Naive B cell (primary cell): ENCODE results near the gene DUSP10. TPM values are rescaled to one million over a fixed set of nuclear protein-coding genes. Genes with fewer than 3 reads are reported as not detected.

Experiments
- ATAC-seq, 2 donors: fragments of 150-1000 bp; cut with Tn5 transposase; 2 replicates each; pipeline ENCODE4 v1.10.0; 2021; ENCODE audit warnings: low read depth in 2 of 2, mild to moderate bottlenecking in 2 of 2, moderate library complexity in 2 of 2
- DNase-seq: peaks from one replicate; pipeline ENCODE4 v3.0.0; 2022
- H3K27ac Mint-ChIP-seq, 6 donors: one replicate each; pipeline ENCODE4 v1.8.0; 2020 to 2022; ENCODE audit warnings: mild to moderate bottlenecking in 6 of 6, mixed read lengths in 6 of 6, moderate library complexity in 5 of 6, inconsistent platforms in 2 of 6
- H3K27me3 Mint-ChIP-seq, 3 donors: one replicate each; pipeline ENCODE4 v1.8.0; 2021 to 2022; ENCODE audit warnings: mixed read lengths in 3 of 3, mild to moderate bottlenecking in 1 of 3
- H3K36me3 Mint-ChIP-seq, 2 donors: one replicate each; pipeline ENCODE4 v1.8.0; 2020 to 2022; ENCODE audit warnings: mixed read lengths in 2 of 2, inconsistent platforms in 1 of 2, mild to moderate bottlenecking in 1 of 2
- H3K4me1 Mint-ChIP-seq, 3 donors: one replicate each; pipeline ENCODE4 v1.8.0; 2020 to 2022; ENCODE audit warnings: mixed read lengths in 3 of 3, inconsistent platforms in 1 of 3, mild to moderate bottlenecking in 1 of 3, moderate library complexity in 1 of 3
- H3K4me3 Mint-ChIP-seq, 8 donors: one replicate each; pipeline ENCODE4 v1.8.0; 2020 to 2022; ENCODE audit warnings: mild to moderate bottlenecking in 8 of 8, mixed read lengths in 8 of 8, moderate library complexity in 8 of 8, inconsistent platforms in 2 of 8
- H3K9me3 Mint-ChIP-seq, 7 donors: one replicate each; pipeline ENCODE4 v1.8.0; 2020 to 2022; ENCODE audit warnings: mixed read lengths in 7 of 7, mild to moderate bottlenecking in 5 of 7, inconsistent platforms in 2 of 7, moderate library complexity in 1 of 7
- polyA plus RNA-seq, 6 donors: library from polyadenylated mRNA; unstranded; fragments of 300-500 nt; fragmentation: Illumina TruSeq; gene quantifications; one replicate each; pipeline ENCODE4 v1.2.3, GENCODE V29; 2021; ENCODE audit warnings: low read depth in 6 of 6

Gene DUSP10
- polyA plus RNA-seq, 6 donors from 2014 or later, result 2.7 to 23.1 (median 10.0) TPM

- no peaks in the 10 kb centered on the region for H3K9me3 Mint-ChIP-seq
Observed at GRCh38 chr1:221777431-221778072, 35.7 kb upstream of the DUSP10 start.

GRCh38 chr1:221776495-221777301, 34.8 kb upstream of the DUSP10 start:
- Mint-ChIP-seq H3K4me3 (peak overlapping the region in 7 of 8 donors; percentile 7 to 72 (median 51)), H3K36me3 (no peaks in the 10 kb centered on the region)
- ATAC-seq, result peak; percentile 16 to 27

More at GRCh38 chr1:221777431-221778072, 35.7 kb upstream of the DUSP10 start:
- Mint-ChIP-seq H3K27ac (peak overlapping the region; percentile 81 to 100 (median 95)), H3K27me3 (no peaks in the 10 kb centered on the region), H3K4me1 (peaks cover 41 to 66% (median 59%) of the 10 kb centered on the region in 3 donors), H3K36me3 (no peaks in the 10 kb centered on the region), H3K4me3 (peak overlapping the region; percentile 15 to 82 (median 65))
- DNase-seq, result peak; percentile 84
- ATAC-seq, result peak; percentile 73 to 74

DNA sequence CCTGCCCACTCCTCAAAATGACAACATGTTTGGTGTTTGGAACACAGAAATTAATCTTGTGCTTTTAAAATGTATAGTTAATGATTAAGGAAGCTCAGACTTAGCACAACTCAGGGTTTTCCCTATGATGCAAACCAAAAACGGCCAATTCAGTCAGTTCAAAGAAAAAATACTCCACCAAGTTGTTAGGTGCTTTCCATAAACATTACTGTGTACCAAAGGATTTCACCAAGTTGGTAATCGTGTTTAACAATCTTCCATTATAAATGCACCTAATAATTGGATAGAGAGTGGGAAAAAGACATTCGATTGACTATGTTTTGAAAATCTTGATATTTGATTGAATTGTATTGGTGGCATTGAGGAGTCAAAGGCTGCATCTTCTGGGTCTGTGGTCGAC, 33.3 kb upstream of the DUSP10 start:
- DNase-seq, result no peak
- peak overlapping the region in 1 of 8 donors; percentile 20 for H3K4me3 Mint-ChIP-seq
- H3K36me3 Mint-ChIP-seq, result no peaks in the 10 kb centered on the region
- ATAC-seq, result no peak
- H3K27ac Mint-ChIP-seq, result peak overlapping the region in 2 of 6 donors; percentile 86 to 100
- H3K4me1 Mint-ChIP-seq, result peaks cover 35 to 47% (median 45%) of the 10 kb centered on the region in 3 donors
- no peaks in the 10 kb centered on the region for H3K27me3 Mint-ChIP-seq
- H3K9me3 Mint-ChIP-seq, result no peaks in the 10 kb centered on the region

More at GRCh38 chr1:221776495-221777301, 34.8 kb upstream of the DUSP10 start:
- no peaks in the 10 kb centered on the region for H3K27me3 Mint-ChIP-seq
- H3K4me1 Mint-ChIP-seq, result peaks cover 41 to 61% (median 59%) of the 10 kb centered on the region in 3 donors
- H3K9me3 Mint-ChIP-seq, result no peaks in the 10 kb centered on the region
- DNase-seq, result peak; percentile 70
- H3K27ac Mint-ChIP-seq, result peak overlapping the region; percentile 81 to 100 (median 96)

DNA sequence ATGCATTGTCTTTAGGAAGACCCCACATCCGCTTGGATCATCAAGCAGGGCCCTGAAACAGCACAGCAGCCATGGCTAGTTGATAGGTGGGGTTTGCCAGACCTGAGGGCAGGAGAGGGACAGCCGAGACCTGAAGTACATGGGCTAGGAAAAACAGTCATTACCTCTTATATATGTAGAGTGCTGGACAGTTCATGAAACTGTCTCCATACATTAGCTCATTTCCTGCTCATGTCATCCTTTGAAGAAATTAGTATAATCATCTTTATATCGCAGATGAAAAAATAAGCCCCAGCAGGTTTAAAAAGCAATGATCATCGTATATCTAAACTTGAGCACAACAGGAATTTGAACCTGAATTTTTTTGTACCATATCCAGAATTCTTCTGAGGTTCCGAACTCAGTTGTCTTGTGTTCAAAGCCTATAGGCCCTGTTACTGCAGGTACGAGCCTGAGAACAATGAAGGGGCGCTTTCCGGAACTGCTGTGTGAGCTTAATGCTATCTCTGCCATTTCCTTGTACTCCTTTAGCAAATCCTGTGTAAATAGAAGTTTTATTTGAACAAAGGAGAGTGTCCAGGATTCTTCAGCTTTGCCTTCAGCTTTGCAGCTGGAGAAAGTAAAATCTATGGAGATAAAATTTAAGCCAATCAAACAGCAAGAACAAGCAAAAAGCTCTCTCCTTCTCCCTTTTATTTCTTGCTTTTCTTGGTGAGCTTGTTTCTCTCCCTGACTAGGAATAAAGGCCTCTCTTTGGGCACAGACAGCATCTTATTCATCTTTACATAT, 32.4 kb upstream of the DUSP10 start:
- Mint-ChIP-seq H3K4me3 (no peak overlapping the region), H3K4me1 (peaks cover 26 to 38% (median 36%) of the 10 kb centered on the region in 3 donors), H3K27ac (no peak overlapping the region), H3K9me3 (no peaks in the 10 kb centered on the region), H3K27me3 (no peaks in the 10 kb centered on the region), H3K36me3 (no peaks in the 10 kb centered on the region)
- no peak for DNase-seq
- ATAC-seq, result no peak

- Mint-ChIP-seq H3K36me3 (no peaks in the 10 kb centered on the region), H3K4me3 (no peak overlapping the region), H3K27me3 (no peaks in the 10 kb centered on the region), H3K4me1 (peaks cover 17 to 29% (median 27%) of the 10 kb centered on the region in 3 donors), H3K27ac (peak overlapping the region in 1 of 6 donors; percentile 49), H3K9me3 (no peaks in the 10 kb centered on the region)
- no peak for DNase-seq
- ATAC-seq, result no peak
Observed at GRCh38 chr1:221773383-221773782, 31.5 kb upstream of the DUSP10 start.

- ATAC-seq, result no peak
- no peaks in the 10 kb centered on the region for H3K36me3 Mint-ChIP-seq
- peaks cover 9 to 18% (median 17%) of the 10 kb centered on the region in 3 donors for H3K4me1 Mint-ChIP-seq
- H3K27me3 Mint-ChIP-seq, result no peaks in the 10 kb centered on the region
- no peaks in the 10 kb centered on the region for H3K9me3 Mint-ChIP-seq
- H3K27ac Mint-ChIP-seq, result peak overlapping the region in 2 of 6 donors; percentile 6 to 84
- no peak overlapping the region for H3K4me3 Mint-ChIP-seq
- no peak for DNase-seq
Observed at GRCh38 chr1:221772117-221772516, 30.2 kb upstream of the DUSP10 start.

DNA sequence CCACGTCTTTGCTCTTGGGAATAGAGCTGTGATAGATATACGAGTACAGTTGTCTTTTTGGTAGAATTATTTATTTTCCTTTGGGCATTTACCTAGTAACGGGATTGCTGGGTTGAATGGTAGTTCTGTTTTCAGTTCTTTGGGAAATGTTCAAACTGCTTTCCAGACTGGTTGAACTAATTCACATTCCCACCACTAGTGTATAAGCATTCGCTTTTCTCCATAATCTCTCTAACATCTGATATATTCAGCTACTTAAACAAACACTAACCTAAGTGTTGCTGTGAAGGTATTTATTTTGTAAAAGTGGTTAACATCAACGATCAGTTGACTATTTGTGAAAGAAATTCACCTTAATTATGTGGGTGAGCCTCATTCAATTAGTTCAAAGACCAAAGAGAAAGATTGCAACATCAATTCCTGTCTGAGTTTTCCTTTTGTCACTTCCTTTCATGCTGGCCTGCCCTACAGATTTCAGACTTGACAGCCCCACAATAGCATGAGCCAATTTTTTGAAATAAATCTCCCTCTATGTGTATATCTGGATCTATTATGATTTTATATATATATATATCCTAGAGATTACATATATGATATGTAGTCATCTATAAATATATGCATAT, 26.7 kb upstream of the DUSP10 start:
- Mint-ChIP-seq H3K4me3 (no peak overlapping the region), H3K4me1 (no peaks in the 10 kb centered on the region), H3K36me3 (no peaks in the 10 kb centered on the region), H3K27me3 (no peaks in the 10 kb centered on the region), H3K27ac (no peak overlapping the region), H3K9me3 (no peaks in the 10 kb centered on the region)
- no peak for DNase-seq
- no peak for ATAC-seq

DNA sequence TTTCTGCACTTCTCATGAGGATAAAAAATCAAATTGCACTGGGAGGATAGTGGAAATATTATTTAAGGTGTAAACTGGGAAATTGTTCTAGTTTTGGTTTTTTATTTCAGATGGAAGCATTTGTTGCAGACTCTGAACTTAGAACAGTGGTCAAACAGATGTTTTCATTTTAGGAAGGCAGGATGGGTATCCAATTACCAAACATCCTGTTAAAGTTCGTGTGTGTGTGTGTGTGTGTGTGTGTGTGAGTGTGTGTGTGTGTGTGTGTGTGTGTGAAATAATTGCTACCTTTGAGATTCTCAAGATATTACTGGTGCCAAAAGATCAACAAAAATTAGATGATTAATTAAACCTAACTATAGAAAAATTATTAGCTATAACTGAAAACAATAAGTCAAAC, 24.3 kb upstream of the DUSP10 start:
- H3K4me1 Mint-ChIP-seq, result peaks cover 0 to 11% (median 4%) of the 10 kb centered on the region in 3 donors
- DNase-seq, result no peak
- peak overlapping the region in 1 of 6 donors; percentile 2 for H3K27ac Mint-ChIP-seq
- H3K36me3 Mint-ChIP-seq, result no peaks in the 10 kb centered on the region
- H3K9me3 Mint-ChIP-seq, result no peaks in the 10 kb centered on the region
- H3K4me3 Mint-ChIP-seq, result no peak overlapping the region
- H3K27me3 Mint-ChIP-seq, result no peaks in the 10 kb centered on the region
- no peak for ATAC-seq

GRCh38 chr1:221765527-221765926, 23.6 kb upstream of the DUSP10 start:
- no peaks in the 10 kb centered on the region for H3K27me3 Mint-ChIP-seq
- no peaks in the 10 kb centered on the region for H3K9me3 Mint-ChIP-seq
- H3K36me3 Mint-ChIP-seq, result no peaks in the 10 kb centered on the region
- H3K4me1 Mint-ChIP-seq, result peaks cover 0 to 13% (median 4%) of the 10 kb centered on the region in 3 donors
- peak overlapping the region in 1 of 6 donors; percentile 9 for H3K27ac Mint-ChIP-seq
- ATAC-seq, result no peak
- H3K4me3 Mint-ChIP-seq, result no peak overlapping the region
- DNase-seq, result no peak

DNA sequence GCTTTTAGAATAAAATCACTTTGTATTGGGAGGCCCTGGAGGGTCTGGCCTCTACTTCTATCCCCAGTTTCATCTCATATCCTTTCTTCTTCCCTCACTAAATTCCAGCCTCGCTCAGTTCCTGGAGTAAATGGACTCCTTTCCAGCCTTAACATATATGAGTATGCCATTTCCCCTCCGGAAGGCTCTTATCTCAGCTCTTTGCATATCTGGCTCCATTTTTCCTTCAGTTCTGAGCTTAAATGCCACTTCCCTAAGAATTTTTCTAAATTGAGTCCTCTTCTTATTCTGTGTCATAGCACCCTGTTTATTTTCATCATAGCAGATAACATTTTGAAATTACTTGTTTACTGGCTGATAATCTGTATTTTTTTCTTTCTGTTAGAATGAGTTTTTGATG, 20.2 kb upstream of the DUSP10 start:
- ATAC-seq (no peak), DNase-seq (no peak)
- H3K4me1 Mint-ChIP-seq, result peaks cover 0 to 17% (median 4%) of the 10 kb centered on the region in 3 donors
- H3K27me3 Mint-ChIP-seq, result no peaks in the 10 kb centered on the region
- no peaks in the 10 kb centered on the region for H3K9me3 Mint-ChIP-seq
- H3K4me3 Mint-ChIP-seq, result peak overlapping the region in 1 of 8 donors; percentile 15
- H3K36me3 Mint-ChIP-seq, result no peaks in the 10 kb centered on the region
- H3K27ac Mint-ChIP-seq, result peak overlapping the region in 2 of 6 donors; percentile 1 to 32

DNA sequence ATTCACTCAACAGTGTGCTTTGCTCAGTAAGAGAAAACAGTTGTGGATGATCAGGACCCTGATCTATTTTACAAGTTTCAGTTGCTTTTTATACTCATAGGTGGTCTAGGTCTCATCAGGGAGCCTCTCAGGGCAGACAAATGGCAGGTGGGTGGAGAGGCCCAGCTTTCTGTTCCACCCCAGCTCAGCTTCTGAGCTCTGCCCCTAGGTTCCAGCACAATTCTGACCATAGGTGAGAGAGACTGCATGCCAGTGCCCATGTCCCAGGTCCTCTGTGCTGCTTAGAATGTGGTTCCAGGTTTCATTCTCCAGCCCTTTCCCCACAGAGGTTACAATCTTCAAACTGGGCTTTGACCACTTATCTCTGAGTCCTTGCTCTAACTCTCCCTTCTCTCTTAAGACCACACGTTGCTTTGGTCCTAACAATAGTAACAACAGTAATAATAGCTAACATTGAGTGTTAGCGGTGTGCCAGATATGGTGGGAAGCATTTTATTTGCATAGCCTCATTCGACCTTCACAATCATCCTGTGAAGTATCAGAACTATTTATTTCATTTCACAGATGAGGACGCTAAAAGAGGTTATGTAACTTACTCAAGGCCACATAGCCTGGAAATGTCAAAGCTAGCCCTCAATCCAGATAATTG, 19.6 kb upstream of the DUSP10 start:
- ATAC-seq (no peak), DNase-seq (no peak)
- H3K27me3 Mint-ChIP-seq, result no peaks in the 10 kb centered on the region
- peaks cover 0 to 17% (median 4%) of the 10 kb centered on the region in 3 donors for H3K4me1 Mint-ChIP-seq
- H3K27ac Mint-ChIP-seq, result peak overlapping the region in 1 of 6 donors; percentile 1
- H3K4me3 Mint-ChIP-seq, result no peak overlapping the region
- H3K9me3 Mint-ChIP-seq, result no peaks in the 10 kb centered on the region
- H3K36me3 Mint-ChIP-seq, result no peaks in the 10 kb centered on the region

- no peak for ATAC-seq
- DNase-seq, result no peak
- Mint-ChIP-seq H3K27ac (no peak overlapping the region), H3K4me3 (no peak overlapping the region), H3K4me1 (peaks cover 5 to 23% (median 9%) of the 10 kb centered on the region in 3 donors), H3K36me3 (no peaks in the 10 kb centered on the region), H3K9me3 (no peaks in the 10 kb centered on the region), H3K27me3 (no peaks in the 10 kb centered on the region)
Observed at GRCh38 chr1:221760911-221761310, 19.0 kb upstream of the DUSP10 start.
